GM19397 (cell line): ENCODE measurements around the gene NMRK1.

Source experiments
- ATAC-seq: cut with Tn5 transposase; IDR thresholded peaks from one replicate; pipeline ENCODE4 v1.9.1; 2021; ENCODE audit warnings: mild to moderate bottlenecking, moderate library complexity; ENCODE audit not compliant: unreplicated experiment

The NMRK1 gene

GRCh38 chr9:75102177-75102790 lies 14.3 kb upstream of the NMRK1 start:
- no peak for ATAC-seq

DNA sequence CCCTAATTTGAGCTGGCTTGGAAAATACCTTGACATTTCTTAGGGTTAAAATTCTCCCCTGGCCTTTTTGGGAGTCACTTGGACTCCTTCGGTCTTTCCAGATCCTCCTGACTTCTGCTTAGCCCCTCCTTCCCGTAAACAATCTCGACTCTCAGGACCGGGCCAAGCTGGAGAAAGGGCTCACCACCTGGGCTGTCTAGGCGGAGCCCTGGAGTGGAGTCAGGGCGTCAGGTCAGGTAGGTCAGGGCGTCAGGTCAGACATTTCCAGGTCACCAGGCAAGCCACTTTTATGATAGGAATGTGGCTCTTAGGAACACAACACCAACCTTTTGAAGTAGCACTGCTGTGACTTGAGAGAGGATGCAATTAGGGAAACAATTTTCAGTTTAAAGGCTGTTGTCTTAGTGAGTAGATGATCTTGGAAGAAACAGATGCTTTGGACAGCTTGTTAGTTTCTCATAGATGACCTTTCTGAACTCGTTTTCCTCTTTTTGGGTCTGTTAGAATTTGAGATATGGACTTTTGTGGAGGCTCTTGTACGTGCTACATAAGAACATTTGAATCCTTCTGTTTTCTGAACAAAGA lies 13.1 kb upstream of the NMRK1 start:
- ATAC-seq: no peak

DNA sequence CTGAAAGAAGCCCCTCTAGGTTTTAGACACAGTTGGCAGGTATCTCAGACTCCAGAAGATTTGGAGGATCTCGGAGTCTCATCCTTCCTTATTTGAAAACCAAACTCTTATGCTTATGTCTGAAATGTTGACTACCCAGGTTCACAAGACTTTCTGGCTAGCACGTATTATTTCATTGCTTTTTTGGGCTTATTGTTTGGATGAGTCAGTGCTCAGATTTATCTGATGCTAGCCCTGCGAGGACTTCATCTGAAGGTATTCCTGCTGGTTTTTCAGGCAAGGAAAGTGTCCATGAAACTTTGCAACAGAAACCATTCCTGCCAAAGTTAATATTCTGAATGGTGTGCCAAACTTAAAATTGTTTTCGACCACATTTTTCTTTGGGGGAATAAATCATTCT lies 8.8 kb upstream of the NMRK1 start:
- no peak for ATAC-seq

GRCh38 chr9:75092766-75093165 lies 4.8 kb upstream of the NMRK1 start:
- ATAC-seq: no peak

- ATAC-seq: no peak
Measured at GRCh38 chr9:75090579-75090978, 2.6 kb upstream of the NMRK1 start.

- ATAC-seq: no peak
Measured at GRCh38 chr9:75089373-75089766, 1.4 kb upstream of the NMRK1 start.

- ATAC-seq: peak; percentile 16
Measured at GRCh38 chr9:75088646-75089372, 854 bp upstream of the NMRK1 start.

- ATAC-seq: peak; percentile 17
Measured at GRCh38 chr9:75087289-75087823, 599 bp downstream of the NMRK1 start.

DNA sequence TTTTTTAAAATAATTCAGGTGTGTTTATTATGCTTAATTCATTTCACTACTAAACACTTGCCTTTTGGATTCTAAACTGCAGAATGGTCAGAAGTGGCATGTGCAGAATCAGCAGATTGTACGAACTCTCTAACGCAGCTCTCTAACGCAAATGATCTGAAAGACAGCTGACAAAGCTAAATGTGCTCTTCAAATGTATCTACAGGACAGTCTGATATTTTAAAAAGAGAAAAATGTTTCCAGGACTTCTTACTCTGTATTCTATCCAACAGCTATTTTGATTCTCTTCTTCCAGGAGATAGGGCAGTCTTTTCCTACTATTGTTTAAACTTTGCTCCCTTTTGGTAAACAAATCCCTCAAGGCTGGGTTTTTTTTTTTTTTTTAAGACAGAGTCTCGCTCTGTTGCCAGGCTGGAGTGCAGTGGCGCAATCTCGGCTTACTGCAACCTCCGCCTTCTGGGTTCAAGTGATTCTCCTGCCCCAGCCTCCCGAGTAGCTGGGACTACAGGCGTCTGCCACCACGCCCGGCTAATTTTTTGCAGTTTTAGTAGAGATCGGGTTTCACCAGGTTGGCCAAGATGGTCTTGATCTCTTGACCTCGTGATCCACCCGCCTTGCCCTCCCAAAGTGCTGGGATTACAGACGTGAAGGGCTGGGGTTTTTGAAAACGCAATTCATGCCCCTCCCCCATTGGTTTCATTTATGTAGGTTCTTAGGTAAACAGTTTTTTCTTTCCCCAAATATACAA lies 1.2 kb downstream of the NMRK1 start:
- no peak for ATAC-seq

- no peak for ATAC-seq
Measured at GRCh38 chr9:75085640-75086039, 2.3 kb downstream of the NMRK1 start.

DNA sequence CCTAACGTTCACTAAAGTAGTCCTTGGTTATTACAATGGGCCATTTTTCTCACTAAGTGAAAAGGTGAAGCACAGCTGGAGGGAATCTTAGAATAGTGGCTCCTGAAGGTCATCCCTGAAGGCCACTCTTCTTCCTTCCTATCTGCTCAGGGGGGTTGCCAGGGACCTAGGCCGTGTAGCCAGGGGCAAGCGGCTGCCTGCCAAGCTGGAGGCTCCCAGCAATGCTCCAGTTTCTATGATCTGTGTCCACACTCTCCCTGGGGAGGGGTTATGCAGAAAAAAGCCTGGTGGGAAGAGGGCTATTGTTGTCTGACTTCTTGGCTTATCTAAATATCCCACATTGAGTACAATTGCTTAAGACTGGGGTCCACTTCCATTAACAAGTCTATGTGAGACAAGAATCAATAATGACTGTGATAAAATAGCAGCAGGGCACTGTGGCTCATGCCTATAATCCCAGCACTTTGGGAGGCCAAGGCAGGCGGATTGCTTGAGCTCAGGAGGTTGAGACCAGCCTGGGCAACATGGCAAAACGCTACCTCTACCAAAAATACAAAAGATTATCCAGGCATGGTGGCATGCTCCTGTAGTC lies 3.8 kb downstream of the NMRK1 start:
- ATAC-seq: no peak

DNA sequence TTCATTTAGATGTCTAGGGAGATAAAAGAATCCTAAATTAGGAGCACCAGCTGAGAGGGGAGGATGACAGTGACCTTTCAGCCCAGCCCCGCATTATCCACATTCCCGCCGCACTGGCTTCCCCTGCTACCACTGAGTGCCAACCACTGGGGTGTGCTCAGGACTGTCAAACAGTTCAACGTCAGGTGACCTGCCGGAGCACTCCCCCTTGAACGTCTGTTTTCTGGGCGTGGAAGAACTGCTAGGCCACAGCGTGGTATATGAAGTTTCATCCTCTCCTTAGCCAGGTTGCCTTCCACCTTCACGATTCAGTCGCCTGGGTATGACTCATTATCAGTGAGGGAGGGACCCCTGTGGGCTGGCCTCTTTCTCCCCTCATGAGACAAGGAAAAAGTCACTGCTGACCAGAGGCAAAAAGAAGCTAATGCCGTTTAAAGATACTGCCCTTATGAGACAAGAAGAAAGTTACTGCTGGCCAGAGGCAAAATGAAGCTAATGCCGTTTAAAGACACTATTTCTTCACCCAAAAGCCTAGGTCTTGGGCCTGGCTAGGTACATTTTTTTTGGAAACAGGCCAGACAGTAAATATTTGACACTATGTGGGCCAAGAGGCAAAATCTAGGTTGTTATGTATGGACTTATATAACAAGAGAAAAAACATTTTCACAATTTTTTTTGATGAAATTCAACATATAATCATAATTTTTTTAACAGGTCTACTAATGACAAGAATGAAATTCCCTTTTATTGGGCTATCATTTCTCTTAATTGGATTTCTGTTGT lies 4.6 kb downstream of the NMRK1 start:
- ATAC-seq: no peak

DNA sequence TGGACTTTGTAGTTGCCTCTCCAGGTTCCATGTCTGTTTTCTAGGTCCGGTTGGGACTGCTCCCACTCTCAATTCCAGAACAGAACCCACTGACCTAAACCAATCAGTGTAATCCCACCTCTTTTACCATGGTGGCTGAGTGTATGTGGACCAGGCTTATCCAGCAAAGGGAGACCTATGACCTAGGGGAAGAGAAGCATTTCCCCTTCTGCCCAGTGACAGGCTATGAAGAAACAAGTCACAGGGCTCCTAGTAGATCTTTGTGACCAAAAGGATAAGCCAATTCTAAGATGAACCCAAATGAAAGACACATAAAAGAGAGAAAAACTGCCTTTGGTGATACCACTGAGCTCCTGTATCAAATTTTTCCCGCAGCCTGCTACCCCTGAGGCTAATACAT lies 6.3 kb downstream of the NMRK1 start:
- no peak for ATAC-seq

DNA sequence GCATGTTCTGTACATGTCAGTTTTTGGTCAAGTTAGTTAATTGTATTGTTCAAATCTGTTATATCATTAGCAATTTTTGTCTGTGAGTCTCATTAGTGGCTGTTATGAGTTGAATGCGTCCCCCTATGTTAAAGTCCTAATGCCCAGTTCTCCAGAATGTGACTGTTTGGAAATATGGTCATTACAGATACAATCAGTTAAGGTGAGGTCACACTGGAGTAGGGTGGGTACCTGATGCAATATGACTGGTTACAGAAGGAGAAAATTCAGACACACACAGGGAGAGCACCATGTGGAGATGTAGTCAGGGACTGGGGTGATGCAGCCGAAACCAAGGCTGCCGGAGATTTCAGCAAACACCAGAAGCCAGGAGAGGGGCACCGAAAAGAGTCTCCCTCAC lies 15.1 kb downstream of the NMRK1 start:
- ATAC-seq: no peak

DNA sequence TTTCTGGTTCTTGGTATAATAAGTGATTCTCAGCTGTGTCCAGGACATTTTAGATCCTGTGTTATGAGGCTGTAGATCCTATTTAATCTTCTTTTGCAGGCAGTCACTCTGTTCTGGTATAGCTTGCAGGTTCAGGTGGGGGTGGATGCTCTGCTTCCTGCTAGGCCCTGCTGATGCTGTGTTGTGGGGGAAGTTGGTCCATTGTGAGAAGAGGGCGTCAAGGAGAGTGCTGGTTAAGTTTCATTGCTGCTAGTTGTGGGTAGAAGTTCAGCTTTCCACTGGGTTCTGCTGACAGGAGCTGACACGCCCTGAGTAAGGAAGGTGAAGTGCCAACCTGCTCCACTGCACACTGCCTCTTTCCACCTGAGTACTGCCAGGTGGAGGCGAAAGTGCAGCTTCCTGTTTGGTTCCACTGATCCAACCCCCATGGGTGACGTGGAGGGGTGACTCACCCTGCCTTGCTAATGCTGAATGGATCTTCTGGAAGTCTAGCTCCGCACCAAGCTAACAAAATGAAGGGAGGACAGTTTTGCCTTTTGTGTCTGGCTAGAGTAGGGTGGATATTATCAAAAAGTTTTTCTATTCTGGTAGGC lies 16.3 kb downstream of the NMRK1 start:
- no peak for ATAC-seq

DNA sequence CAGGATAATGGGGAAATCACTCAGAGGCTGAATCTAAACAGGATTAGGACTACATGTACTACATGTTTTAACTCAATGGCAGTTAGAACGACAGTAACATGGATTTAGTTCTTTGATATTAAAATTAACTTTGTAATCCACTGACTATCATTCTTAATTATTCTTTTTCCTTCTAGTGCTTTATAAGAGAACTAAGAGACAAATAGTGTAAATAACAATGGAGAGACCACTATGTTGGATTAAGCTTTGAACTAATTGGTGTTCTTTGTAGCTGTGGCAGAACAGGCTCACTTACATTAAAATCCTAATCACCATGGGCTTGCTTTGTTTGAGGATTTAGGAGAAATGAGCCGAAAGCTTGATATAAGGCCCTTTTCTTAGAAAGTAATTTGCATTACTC lies 18.8 kb downstream of the NMRK1 start:
- ATAC-seq: no peak

GRCh38 chr9:75067894-75068293 lies 20.1 kb downstream of the NMRK1 start:
- no peak for ATAC-seq

GRCh38 chr9:75065510-75065909 lies 22.4 kb downstream of the NMRK1 start:
- no peak for ATAC-seq

DNA sequence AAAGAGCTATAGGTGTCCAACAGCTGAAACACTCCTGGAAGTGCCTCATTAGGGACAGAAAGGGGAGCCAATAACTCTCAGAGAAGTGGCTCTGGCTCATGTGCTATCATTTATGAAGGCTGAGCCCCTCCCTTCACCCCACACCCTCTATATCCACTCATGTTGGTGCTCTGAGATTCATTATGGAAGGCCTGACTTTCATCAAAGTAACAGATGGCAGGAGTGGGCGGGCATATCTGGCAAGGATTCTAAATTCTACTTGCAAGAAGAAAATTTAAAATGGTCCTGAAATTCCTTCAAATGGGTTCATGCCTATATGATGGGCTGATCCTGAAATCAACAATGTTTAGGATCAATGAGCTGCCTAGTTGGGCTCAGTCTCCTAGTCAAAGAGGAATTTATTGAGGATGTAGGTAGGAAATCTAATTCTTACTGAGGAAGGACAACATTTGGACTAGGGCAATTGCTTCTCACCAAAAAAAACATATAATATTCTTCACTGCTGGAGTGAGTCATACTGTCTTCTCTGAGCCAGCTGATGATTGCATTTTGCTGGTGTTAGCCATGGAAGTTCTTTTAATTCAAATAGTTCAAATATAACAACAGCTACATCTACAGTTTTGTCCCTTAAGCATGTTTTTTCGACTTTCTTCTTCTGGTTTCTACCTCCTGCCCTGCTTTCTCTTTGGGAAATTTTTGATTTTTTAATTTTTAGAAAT lies 23.5 kb downstream of the NMRK1 start:
- ATAC-seq: no peak
